ENCODE measurements around the gene GPC5.

Gene GPC5

GRCh38 chr13:92461831-92462230 lies 1063.4 kb downstream of the GPC5 start:
- Histone ChIP-seq H3K27ac (ENCODE audit: extremely low read depth, low read depth, low read length) (no peak overlapping the region), H3K4me1 (ENCODE audit: control insufficient read depth, insufficient read depth, low read length) (no peaks in the 10 kb centered on the region), H3K9me3 (ENCODE audit: control insufficient read depth, insufficient read depth, low read depth, low read length) (no peaks in the 10 kb centered on the region), H3K36me3 (ENCODE audit: control insufficient read depth in 2 of 2, insufficient read depth in 1 of 2, low read length in 2 of 2) (no peaks in the 10 kb centered on the region), H3K4me3 (ENCODE audit: low read depth, low read length) (no peak overlapping the region)
- TF ChIP-seq ZNF561 (tag by site-specific recombination; IDR thresholded peaks at IDR 0.05; ENCODE audit: borderline replicate concordance) (no peak), ZNF692 (tag by site-specific recombination; IDR thresholded peaks at IDR 0.05) (no peak), FEZF1 (tag by site-specific recombination; IDR thresholded peaks at IDR 0.05) (no peak), MYNN (tag by site-specific recombination; IDR thresholded peaks at IDR 0.05; ENCODE audit: borderline replicate concordance) (no peak), ZNF747 (tag by site-specific recombination; IDR thresholded peaks at IDR 0.05) (no peak), ZNF596 (tag by site-specific recombination; IDR thresholded peaks at IDR 0.05) (no peak), ZNF639 (tag by site-specific recombination; IDR thresholded peaks at IDR 0.05) (no peak), ZSCAN23 (tag by site-specific recombination; IDR thresholded peaks at IDR 0.05) (no peak), ZXDB (tag by site-specific recombination; IDR thresholded peaks at IDR 0.05) (no peak), MEIS1 (CRISPR knock-in tag; IDR thresholded peaks at IDR 0.05; ENCODE audit: borderline replicate concordance) (no peak), ZNF623 (tag by site-specific recombination; IDR thresholded peaks at IDR 0.05) (no peak), ZNF16 (tag by site-specific recombination; IDR thresholded peaks at IDR 0.05; ENCODE audit: low read depth) (no peak), KLF1 (tag by site-specific recombination; IDR thresholded peaks at IDR 0.05) (no peak), ZNF18 (tag by site-specific recombination; IDR thresholded peaks at IDR 0.05) (no peak), PRDM2 (tag by site-specific recombination; IDR thresholded peaks at IDR 0.05; ENCODE audit: borderline replicate concordance) (no peak), ZNF214 (tag by site-specific recombination; IDR thresholded peaks at IDR 0.05; ENCODE audit: borderline replicate concordance) (no peak), GLI4 (tag by site-specific recombination; IDR thresholded peaks at IDR 0.05) (no peak)
- ChIA-PET POLR2A (no interaction called here), CTCF (interaction anchor here (0.6 kb wide), 1 partner anchor 42 kb away, joined by 3 read pairs; no protein-coding TSS in a partner anchor)

Data from HEK293 (cell line).